GM21515 (cell line): ENCODE results near the gene ID1.
"Not testable (repeated sequence)": the region's sequence is repeated elsewhere in the genome, so short reads cannot be mapped to it uniquely, and the experiment has no call there.

Source experiments
- ATAC-seq: cut with Tn5 transposase; IDR thresholded peaks from one replicate; pipeline ENCODE4 v1.9.1; 2021; ENCODE audit not compliant: unreplicated experiment

ID1 gene

GRCh38 chr20:31597481-31597855, 7.6 kb upstream of the ID1 start:
- no peak for ATAC-seq

GRCh38 chr20:31602431-31602778, 2.7 kb upstream of the ID1 start:
- no peak for ATAC-seq

GRCh38 chr20:31602779-31603441, 2.2 kb upstream of the ID1 start:
- peak; percentile 61 for ATAC-seq

- ATAC-seq, result peak; percentile 54
Measured at GRCh38 chr20:31603822-31604566, 1.1 kb upstream of the ID1 start.

- no peak for ATAC-seq
Measured at GRCh38 chr20:31604567-31605030, 490 bp upstream of the ID1 start.

- no peak for ATAC-seq
Measured at GRCh38 chr20:31605902-31606803, 1.1 kb downstream of the ID1 start.

- ATAC-seq, result no peak
Measured at GRCh38 chr20:31606804-31607639, 1.9 kb downstream of the ID1 start.

- ATAC-seq, result no peak
Measured at GRCh38 chr20:31607640-31608250, 2.7 kb downstream of the ID1 start.

- no peak for ATAC-seq
Measured at GRCh38 chr20:31608251-31608945, 3.3 kb downstream of the ID1 start.

GRCh38 chr20:31612271-31612640, 7.2 kb downstream of the ID1 start:
- ATAC-seq, result not testable (repeated sequence)

- no peak for ATAC-seq
Measured at GRCh38 chr20:31615416-31615815, 10.3 kb downstream of the ID1 start.

GRCh38 chr20:31617432-31618104, 12.5 kb downstream of the ID1 start:
- ATAC-seq, result no peak

GRCh38 chr20:31620246-31620645, 15.2 kb downstream of the ID1 start:
- no peak for ATAC-seq

GRCh38 chr20:31623123-31623505, 18.0 kb downstream of the ID1 start:
- ATAC-seq, result not testable (repeated sequence)

GRCh38 chr20:31626534-31626933, 21.4 kb downstream of the ID1 start:
- ATAC-seq, result not testable (repeated sequence)

- not testable (repeated sequence) for ATAC-seq
Measured at GRCh38 chr20:31628057-31628456, 23.0 kb downstream of the ID1 start.

- no peak for ATAC-seq
Measured at GRCh38 chr20:31630187-31630790, 25.2 kb downstream of the ID1 start.

GRCh38 chr20:31632548-31633338, 27.7 kb downstream of the ID1 start:
- no peak for ATAC-seq
